Activated CD8-positive, alpha-beta memory T cell treated with anti-CD3 and anti-CD28 coated beads, Interleukin-2, amount 50 U/mL, for 48 hours (primary cell): ENCODE data around the gene LAMB3.

Source experiments
- DNase-seq: peaks from one replicate; pipeline ENCODE4 v3.0.0-alpha.2; 2020

Gene LAMB3

DNA sequence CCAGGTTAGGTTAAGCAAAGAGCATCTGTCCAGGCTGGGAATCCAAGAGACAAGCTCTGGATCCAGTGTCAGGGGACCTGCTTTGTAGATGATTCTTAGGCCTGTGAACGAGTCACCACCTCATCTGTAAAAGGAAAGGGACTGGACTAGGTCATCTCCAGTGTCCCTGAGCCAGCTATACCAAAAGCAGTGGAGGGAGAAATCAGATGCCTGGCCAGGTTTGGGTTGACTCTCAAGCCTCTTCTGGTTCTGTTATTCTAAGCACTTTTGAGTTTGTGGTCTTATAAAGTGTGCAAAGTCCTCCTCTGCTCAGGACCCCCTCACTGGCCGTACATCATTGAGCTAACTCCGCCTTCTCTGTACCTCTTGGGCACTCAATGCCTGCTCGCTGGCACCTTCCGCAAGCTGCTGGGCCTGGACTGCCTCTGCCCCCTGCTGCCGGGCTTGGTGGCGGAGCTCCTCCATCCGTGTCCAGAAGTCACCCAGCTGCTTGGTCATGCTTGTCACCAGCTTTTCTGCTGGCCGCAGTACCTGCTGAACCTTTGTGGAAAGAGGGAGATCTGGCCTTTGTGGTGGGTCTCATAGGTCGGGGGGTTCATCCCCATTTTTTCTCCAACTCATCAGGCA is 35.1 kb downstream of the LAMB3 start:
- no peak for DNase-seq

DNA sequence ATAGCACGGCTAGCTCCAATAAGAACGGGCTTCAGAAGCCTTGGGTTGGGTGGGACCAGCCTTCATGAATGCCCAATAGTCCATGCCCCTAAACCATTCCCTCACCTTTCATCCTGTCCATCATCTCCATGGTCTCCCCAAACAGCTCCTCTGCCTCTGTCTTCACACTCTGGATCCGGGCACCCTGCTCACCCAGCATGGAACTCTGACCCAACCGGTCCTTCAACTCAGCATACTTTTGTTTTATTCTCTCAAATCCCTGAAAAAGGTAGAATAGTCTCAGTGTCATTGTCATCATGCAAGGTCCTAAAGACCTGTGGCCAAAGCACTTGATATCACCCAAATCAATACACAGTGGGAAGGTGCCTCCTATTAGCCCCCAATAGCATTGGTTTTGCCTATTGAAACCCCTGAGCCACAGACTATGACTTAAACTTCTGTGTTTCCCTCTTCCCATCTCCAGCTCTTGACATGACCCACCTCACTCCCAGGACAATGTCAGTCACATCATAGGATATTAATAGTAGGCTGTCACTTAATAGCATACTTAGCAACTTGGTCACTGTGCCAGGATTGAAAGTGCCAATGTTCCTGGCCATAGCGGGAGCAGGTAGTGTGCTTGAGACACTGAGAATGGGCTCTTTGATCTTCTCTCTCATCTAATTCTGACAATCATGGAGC is 35.7 kb downstream of the LAMB3 start:
- no peak for DNase-seq

GRCh38 chr1:209614906-209615305 is 37.3 kb downstream of the LAMB3 start:
- no peak for DNase-seq

DNA sequence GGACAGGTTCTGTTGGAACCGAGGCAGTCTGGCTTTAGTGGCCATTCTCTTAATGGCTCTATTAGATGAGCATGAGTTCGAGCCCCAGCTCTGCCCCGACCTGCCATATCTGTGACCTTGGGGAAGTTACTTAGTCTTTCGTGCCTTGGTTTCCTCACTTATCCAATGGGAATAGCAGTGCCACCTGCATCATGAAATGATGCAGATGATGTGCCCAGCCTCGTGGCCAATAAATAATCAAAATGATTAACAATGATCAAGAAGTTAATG is 38.1 kb downstream of the LAMB3 start:
- DNase-seq: no peak

GRCh38 chr1:209613400-209614150 is 38.6 kb downstream of the LAMB3 start:
- DNase-seq: no peak

- DNase-seq: no peak
Observed at GRCh38 chr1:209612646-209613399, 39.4 kb downstream of the LAMB3 start.

DNA sequence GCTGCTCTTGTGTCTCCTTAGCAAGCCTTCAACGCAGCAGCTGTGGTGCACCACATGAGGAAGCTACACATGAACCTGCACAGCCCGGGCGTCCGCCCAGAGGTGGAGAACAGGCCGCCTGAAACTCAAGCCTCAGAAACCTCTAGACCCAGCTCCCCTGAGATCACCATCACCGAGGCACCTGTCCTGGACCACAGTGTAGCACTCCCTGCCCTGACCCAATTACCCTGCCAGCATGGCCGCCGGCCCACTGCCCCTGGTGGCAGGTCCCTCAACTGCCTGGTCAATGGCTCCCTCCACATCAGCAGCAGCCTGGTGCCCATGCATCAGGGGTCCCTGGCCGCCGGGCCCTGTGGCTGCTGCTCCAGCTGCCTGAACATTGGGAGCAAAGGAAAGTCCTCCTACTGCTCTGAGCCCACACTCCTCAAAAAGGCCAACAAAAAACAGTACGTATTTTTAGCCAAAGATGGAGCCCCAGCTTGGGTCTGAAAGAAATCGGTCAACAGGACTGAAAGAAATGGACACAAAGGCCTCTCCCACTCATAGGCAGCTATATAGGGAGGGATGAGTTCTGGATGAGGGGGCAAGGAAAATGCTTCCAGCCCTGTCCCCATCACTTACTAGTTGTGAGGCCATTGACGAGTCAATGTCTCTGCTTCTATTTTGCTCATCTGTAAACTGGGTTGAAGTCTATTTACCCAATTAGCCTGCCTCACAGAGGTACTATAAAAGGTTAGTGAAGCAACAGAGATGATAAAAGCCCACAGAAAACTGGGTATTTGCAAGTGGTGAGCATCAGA is 40.3 kb downstream of the LAMB3 start:
- DNase-seq: no peak

DNA sequence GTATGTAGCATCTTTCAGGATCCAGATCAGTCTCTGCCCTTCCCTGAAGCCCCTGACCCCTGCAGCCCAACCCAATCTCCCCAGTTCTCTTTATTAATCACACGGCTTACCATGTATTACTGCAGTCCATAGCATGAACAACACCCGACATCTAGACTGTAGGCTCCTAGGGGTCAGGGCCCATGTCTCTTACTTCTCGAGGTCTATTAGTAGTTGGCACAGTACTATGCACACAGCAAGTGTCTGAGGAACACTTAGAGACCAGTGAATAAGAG is 41.7 kb downstream of the LAMB3 start:
- no peak for DNase-seq

- DNase-seq: no peak
Observed at GRCh38 chr1:209609791-209610630, 42.2 kb downstream of the LAMB3 start.

DNA sequence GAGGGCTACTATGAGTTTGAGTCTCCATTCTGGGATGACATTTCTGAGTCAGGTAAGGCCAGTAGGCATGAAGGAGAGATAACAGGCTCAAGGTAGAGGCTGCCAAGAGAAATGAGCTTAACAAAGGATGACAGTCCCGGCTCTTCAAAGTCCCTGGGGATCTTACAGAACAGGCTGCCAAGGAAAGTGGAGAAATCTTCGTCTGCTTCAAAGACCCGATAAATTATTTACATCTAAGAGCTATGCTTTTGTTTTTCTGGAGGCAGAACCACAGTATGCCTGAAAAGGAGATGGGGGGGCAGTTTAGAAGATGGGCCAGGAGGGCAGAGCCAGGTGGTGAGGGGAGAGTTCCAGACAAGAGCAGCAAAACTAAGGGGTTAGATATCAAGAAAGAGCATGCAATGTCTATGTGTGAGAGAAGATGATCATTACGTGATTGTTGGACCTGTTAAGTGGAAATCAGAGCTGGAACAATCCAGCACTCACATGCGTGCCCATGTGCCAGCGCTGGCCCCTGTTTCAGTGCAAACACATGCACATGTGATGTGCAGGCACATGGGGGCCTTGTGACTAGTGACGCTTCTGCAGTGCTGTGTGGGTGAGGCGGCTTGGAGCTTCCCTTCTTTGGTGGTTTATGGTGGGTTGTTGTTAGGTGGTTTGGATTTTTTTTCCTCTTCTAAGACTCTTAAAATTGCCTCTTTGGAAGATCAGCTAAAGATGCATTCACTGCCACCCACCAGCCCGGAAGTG is 43.0 kb downstream of the LAMB3 start:
- DNase-seq: no peak

GRCh38 chr1:209607795-209608178 is 44.4 kb downstream of the LAMB3 start:
- DNase-seq: no peak

GRCh38 chr1:209607102-209607794 is 45.0 kb downstream of the LAMB3 start:
- DNase-seq: no peak

DNA sequence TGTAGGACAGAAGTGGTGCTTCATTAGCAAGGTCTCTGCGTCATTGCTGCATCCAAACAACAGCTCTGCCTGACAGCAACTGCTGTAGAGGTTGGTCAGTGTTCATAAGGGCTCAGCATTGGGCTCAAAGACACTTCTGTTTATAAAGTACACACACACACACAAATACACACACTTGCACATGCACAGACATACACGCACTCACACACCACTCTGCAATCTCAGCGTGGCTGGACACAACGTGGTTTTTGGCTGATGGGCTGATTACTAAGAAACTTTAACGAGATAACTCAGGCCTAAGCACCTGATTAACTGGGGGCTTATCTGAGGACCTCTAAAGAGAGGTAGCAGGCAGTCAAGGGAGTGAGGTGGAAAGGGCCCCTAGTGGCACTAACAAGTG is 48.3 kb downstream of the LAMB3 start:
- no peak for DNase-seq

DNA sequence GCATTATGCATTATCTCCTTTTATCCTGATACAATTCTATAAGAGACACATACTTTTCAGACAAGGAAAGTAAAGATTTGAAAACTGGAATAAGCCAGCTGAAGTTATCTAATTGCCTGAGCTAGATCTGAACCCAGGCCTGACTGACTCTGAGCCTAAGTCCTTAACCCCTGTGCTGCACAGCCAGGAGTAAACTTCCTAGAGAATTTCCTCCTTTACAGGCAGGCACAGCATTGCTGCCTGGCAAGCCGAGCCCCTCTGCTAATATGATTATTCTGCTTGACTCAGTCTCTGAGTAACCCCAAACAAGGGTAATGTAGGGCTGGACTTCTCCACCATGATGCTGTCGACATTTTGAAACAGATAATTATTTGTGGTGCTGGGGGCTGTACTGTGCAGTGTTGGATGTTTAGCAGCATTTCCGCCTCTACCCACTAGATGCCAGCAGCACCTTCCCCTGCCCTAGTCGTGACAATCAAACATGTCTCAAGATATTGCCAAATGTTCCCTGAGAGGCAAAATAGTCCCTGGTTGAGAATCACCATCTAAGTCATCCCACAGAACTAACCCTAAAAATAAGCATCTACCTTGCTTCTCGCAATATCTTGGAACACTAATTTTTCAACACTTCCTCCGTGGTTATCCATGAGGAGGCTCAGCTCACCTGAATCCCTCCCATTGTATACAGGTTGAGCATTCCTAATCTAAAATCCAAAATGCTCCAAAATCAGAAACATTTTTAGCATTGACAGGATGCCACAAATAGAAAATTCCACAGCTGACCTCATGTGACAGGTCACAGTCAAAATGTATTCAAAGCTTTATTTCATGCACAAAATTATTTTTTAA is 50.2 kb downstream of the LAMB3 start:
- no peak for DNase-seq

- DNase-seq: no peak
Observed at GRCh38 chr1:209600541-209600940, 51.7 kb downstream of the LAMB3 start.

DNA sequence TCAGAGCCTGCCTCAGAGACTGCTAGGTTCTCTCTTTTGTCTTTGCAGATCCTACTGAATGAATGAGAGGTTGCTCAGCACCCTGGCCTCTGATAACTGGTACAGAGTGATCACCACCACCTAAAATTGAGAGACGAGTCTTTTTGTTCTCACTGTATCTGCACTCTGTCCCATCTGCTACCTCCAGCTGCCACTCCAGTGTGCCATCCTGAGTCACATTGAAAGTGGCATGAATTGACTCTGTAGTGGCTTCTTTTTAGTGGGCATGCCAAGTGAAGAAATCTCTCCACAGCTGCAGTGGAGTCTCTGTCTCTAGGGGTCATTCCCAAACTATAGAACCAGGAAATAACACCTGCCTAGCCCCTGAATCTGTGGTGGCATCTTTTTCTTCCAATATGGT is 54.0 kb downstream of the LAMB3 start:
- DNase-seq: no peak

GRCh38 chr1:209597499-209597898 is 54.7 kb downstream of the LAMB3 start:
- no peak for DNase-seq

GRCh38 chr1:209595599-209596285 is 56.5 kb downstream of the LAMB3 start:
- DNase-seq: no peak

DNA sequence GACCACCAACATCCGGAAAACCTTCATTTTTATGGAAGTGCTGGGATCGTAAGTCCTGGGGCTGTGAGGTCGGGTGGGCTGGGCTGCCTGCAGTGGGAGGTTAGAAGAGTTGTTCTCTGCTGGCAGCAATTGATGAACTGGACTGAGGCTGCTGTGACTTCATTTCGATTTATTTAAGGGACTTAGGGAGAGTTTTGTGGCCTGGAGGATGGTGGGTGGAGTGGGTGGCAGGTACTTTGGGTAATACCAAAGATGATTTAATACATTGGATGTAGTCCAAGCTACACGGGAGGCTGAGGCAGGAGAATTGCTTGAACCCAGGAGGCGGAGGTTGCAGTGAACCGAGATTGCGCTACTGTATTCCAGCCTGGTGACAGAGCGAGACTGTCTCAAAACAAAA is 57.2 kb downstream of the LAMB3 start:
- no peak for DNase-seq
